ENCODE measurements around the gene ABHD12.

The ABHD12 gene

DNA sequence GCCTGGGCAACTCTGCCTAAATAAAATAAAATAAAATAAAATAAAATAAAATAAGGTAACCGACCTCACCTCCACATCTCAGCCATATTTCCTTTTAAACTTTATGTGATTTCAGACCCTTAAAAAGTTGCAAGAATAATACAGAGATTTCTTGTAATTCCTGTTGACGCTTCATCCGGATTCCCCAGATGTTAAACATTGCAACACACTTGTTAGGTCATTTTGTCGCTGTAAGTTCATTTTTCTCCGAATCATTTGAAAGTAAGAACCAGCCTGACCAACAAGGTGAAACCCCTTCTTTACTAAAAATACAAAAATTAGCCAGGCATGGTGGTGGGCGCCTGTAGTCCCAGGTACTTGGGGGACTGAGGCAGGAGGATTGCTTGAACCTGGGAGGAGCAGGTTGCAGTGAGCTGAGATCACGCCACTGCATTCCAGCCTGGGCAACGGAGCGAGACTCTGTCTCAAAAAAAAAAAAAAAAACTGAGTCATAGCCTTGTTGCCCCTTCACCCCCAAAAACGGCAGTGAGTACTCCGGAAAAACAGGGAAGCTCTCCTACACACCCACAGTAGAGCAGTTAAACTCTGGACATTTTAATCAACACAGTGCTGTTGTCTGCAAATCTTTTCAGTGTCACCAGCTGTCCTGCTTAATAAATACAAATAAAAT is 136.9 kb downstream of the ABHD12 start:
- no peak for DNase-seq

DNA sequence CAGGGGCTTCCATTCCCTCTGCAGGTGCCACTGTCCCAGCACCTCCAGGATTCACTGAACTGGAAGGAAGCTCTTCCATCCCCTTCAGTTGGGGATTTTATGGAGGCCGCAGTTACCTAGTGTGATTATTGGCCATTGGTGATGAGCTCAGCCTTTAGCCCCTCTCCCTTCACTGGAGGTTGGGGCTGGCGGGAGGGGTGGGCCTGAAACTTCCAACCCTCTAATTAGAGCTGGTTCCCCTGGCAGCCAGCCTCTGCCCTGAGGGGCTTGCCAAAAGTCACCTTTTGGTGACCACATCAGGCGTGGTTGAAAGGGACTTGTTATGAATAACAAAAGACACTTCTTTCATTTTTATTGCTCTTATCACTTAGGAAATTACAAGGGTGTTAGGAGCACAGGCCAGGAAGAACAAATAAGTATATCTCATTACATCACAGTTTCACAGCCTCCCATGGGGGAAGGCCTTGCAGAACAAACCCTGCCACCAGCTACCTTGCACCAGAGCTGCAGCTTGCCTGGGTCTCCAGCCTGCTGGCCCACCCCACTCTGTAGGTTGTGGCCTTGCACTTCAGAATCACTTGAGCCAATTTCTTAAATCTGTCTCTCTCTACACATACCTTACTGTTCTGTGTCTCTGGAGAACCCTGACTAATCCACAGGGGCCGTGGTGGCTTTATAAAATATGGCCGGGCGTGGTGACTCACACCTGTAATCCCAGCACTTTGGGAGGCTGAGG is 137.8 kb downstream of the ABHD12 start:
- DNase-seq, result peak; percentile 55

DNA sequence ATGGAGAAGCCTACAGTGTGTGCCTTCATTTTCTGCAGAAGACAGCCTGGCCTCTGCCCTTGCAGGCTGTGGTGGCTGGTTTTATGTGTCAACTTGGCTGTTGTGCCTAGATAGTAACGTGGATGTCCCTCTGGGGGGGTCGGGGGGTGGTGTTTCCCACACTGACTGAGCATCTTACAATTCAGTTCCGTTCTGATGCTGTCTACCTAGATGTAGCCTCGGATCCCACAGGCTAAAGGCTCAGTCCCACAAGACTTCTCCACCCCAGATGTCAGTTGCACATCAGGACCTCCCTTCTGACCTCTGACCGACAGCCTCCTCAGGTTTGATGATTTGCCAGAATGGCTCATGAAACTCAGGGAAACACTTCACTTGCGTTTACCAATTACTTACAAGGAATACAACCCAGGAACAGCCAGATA is 138.4 kb downstream of the ABHD12 start:
- DNase-seq, result no peak

DNA sequence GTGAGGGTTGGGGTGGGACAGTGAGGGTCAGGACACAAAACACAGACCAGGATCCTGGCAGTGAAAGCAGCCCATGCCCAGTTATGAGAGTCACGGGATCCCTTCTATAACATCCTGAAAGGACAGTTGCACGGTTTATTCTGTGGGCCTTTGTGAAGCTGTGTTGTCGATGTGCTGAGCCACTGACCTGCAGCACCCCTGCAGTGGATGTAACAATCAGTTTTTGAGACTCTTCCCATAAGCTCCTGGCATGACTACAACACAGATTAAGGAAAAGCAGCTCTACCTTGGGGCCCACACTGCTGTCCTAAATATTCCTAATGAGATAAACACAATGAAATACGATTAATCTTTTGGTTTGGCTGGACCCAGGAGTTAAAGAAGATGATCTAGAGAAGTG is 139.1 kb downstream of the ABHD12 start:
- no peak for DNase-seq

DNA sequence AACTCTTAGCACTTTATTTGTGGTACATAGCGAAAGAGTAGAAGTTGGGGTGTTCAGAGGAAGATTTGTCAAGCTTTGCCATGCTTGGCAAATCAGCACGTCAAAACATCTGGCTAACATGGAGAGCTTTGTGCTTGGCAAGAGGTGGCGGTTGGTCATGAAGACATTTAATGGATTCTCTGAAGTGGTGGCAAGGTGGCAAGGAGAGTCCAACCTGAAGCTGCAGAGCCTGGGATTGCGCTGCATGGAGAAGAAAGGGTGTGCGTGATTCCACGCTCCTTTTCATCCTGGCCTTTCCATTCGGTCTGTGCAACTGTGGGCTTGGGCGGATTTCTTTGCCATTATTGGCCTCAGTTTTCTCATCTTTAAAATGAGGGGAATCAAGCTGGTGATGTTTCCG is 139.6 kb downstream of the ABHD12 start:
- no peak for DNase-seq

DNA sequence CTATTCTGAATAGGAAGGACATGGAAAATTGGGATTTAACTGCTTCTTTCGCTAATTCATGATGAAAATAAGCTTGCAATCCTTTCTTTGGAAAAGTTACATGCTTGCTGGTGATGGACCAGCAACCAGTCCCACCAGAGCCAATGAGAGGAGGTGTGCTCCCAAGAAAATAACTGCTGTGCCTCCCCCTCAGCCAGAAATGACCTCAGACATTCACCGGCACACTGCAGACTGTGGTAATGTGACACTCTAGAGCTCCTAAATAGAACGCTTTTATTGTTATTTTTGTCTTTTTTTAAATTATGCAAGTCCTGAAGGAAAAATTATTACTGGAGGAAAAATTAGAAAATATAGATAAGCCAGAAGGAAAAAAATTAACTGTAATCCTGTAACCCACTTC is 140.1 kb downstream of the ABHD12 start:
- DNase-seq, result no peak

All from activated CD8-positive, alpha-beta memory T cell treated with anti-CD3 and anti-CD28 coated beads for 24 hours (primary cell).